ENCODE results near the gene SND1.
"Not testable (repeated sequence)": the region's sequence is repeated elsewhere in the genome, so short reads cannot be mapped to it uniquely, and the experiment has no call there.

DNA sequence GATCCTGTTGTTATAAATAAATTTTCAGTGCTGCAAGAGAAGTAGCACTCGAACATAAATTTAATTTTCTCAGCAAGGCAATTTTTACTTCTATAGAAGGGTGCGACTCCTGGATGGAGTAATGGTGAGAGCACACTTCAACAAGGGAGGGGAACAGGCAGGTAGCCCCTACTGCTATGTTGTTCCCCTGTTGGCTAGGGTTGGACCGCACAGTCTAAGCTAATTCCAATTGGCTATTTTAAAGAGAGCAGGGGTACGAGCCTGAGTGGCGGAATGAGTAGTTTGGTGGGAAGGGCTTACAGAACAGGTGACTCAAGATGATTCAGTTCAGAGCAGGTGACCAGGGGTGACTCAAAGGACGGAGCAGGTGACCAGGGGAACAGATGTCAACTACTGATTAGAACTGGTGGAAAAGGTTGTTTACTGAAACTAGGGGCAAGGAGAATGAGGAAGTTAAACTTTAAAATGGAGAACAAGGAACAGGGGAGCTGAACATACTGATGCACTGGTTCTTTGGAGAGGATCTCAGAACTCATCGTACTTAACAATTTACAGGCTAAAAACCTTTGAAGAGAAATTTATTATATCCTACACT, 185.9 kb downstream of the SND1 start:
- TF ChIP-seq POLR2AphosphoS5 (IDR thresholded peaks at IDR 0.05; ENCODE audit: low read depth) (0 out of 2 replicates have a peak, but pooled peaks have one; percentile 38), SPI1 (IDR thresholded peaks at IDR 0.05; ENCODE audit: borderline replicate concordance, low read depth) (0 out of 2 replicates have a peak, but pooled peaks have one; percentile 8)
- TF ChIP-seq, protein P1, sequence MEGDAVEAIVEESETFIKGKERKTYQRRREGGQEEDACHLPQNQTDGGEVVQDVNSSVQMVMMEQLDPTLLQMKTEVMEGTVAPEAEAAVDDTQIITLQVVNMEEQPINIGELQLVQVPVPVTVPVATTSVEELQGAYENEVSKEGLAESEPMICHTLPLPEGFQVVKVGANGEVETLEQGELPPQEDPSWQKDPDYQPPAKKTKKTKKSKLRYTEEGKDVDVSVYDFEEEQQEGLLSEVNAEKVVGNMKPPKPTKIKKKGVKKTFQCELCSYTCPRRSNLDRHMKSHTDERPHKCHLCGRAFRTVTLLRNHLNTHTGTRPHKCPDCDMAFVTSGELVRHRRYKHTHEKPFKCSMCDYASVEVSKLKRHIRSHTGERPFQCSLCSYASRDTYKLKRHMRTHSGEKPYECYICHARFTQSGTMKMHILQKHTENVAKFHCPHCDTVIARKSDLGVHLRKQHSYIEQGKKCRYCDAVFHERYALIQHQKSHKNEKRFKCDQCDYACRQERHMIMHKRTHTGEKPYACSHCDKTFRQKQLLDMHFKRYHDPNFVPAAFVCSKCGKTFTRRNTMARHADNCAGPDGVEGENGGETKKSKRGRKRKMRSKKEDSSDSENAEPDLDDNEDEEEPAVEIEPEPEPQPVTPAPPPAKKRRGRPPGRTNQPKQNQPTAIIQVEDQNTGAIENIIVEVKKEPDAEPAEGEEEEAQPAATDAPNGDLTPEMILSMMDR (IDR thresholded peaks at IDR 0.05; ENCODE audit: insufficient read depth, low read length) = not testable (repeated sequence)
- TF ChIP-seq, protein P2, sequence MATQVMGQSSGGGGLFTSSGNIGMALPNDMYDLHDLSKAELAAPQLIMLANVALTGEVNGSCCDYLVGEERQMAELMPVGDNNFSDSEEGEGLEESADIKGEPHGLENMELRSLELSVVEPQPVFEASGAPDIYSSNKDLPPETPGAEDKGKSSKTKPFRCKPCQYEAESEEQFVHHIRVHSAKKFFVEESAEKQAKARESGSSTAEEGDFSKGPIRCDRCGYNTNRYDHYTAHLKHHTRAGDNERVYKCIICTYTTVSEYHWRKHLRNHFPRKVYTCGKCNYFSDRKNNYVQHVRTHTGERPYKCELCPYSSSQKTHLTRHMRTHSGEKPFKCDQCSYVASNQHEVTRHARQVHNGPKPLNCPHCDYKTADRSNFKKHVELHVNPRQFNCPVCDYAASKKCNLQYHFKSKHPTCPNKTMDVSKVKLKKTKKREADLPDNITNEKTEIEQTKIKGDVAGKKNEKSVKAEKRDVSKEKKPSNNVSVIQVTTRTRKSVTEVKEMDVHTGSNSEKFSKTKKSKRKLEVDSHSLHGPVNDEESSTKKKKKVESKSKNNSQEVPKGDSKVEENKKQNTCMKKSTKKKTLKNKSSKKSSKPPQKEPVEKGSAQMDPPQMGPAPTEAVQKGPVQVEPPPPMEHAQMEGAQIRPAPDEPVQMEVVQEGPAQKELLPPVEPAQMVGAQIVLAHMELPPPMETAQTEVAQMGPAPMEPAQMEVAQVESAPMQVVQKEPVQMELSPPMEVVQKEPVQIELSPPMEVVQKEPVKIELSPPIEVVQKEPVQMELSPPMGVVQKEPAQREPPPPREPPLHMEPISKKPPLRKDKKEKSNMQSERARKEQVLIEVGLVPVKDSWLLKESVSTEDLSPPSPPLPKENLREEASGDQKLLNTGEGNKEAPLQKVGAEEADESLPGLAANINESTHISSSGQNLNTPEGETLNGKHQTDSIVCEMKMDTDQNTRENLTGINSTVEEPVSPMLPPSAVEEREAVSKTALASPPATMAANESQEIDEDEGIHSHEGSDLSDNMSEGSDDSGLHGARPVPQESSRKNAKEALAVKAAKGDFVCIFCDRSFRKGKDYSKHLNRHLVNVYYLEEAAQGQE (IDR thresholded peaks at IDR 0.05; ENCODE audit: insufficient replicate concordance, low read depth) = not testable (repeated sequence)
- TF ChIP-seq GABPA (IDR thresholded peaks at IDR 0.05; ENCODE audit: low read depth) = not testable (repeated sequence)

Data from HL-60 (cell line).